Peyer's patch (tissue), 4 donors: ENCODE results near the gene PLIN4. TPM values are rescaled to one million over a fixed set of nuclear protein-coding genes. Genes with fewer than 3 reads are reported as not detected.

Experiments
- DNase-seq, 3 donors: peaks; one replicate each; pipeline ENCODE4 v3.0.0-alpha.2; 2017 to 2019
- H3K27ac ChIP-seq, 4 donors: fragments of 200-600 bp; sonication (generic); one replicate each; pipeline ENCODE4 v1.5.1; 2016 to 2019
- H3K27me3 ChIP-seq, 2 donors: fragments of 200-600 bp; sonication (generic); one replicate each; pipeline ENCODE4 v1.5.1; 2019
- H3K36me3 ChIP-seq, 3 donors: fragments of 200-600 bp; sonication (generic); one replicate each; pipeline ENCODE4 v1.5.1; 2016 to 2019
- H3K4me1 ChIP-seq, 4 donors: fragments of 200-600 bp; sonication (generic); one replicate each; pipeline ENCODE4 v1.5.1; 2016 to 2019
- H3K4me3 ChIP-seq, 4 donors: fragments of 200-600 bp; sonication (generic); 1 replicate in 3 of 4; 2 replicates in 1 of 4; pipeline ENCODE4 v1.5.1; 2016 to 2019; ENCODE audit warnings: mild to moderate bottlenecking in 1 of 4
- H3K9me3 ChIP-seq, 4 donors: fragments of 200-600 bp; sonication (generic); one replicate each; pipeline ENCODE4 v1.5.1; 2016 to 2019; ENCODE audit warnings: mild to moderate bottlenecking in 1 of 4
- CTCF ChIP-seq, 6 experiments: fragments of 450-650 bp in 4 of 6; fragments of 200-600 bp in 2 of 6; sonication (generic) in 1 of 6; IDR thresholded peaks; one replicate each; pipeline ENCODE4 v1.5.1; 2017 to 2019; ENCODE audit warnings: antibody characterized with exemption in 6 of 6, mild to moderate bottlenecking in 3 of 6, moderate library complexity in 1 of 6
- POLR2A ChIP-seq, 2 donors: fragments of 450-650 bp; IDR thresholded peaks; one replicate each; pipeline ENCODE4 v1.5.1; 2017; ENCODE audit warnings: antibody characterized with exemption in 2 of 2, mild to moderate bottlenecking in 2 of 2, moderate library complexity in 2 of 2
- total RNA-seq, 4 donors: library from RNA; depleted of rRNA; stranded (reverse); fragments of >200 nt; gene quantifications; one replicate each; pipeline ENCODE4 v1.1.0, GENCODE V29; 2016

PLIN4 gene
- total RNA-seq, 4 donors from 2014 or later, result 0.83 to 5.1 (median 2.3) TPM

- no peak for DNase-seq
- H3K9me3 ChIP-seq, result no peaks in the 10 kb centered on the region
- H3K27me3 ChIP-seq, result no peaks in the 10 kb centered on the region
- TF ChIP-seq POLR2A (IDR thresholded peaks at IDR 0.05) (no peak), CTCF (IDR thresholded peaks at IDR 0.05) (no peak)
- H3K36me3 ChIP-seq, result peaks cover 0 to 70% (median 0%) of the 10 kb centered on the region in 3 donors
- H3K4me3 ChIP-seq, result no peak overlapping the region
- H3K4me1 ChIP-seq, result no peaks in the 10 kb centered on the region
- no peak overlapping the region for H3K27ac ChIP-seq
Observed at GRCh38 chr19:4492337-4493103, 25.8 kb downstream of the PLIN4 start.

DNA sequence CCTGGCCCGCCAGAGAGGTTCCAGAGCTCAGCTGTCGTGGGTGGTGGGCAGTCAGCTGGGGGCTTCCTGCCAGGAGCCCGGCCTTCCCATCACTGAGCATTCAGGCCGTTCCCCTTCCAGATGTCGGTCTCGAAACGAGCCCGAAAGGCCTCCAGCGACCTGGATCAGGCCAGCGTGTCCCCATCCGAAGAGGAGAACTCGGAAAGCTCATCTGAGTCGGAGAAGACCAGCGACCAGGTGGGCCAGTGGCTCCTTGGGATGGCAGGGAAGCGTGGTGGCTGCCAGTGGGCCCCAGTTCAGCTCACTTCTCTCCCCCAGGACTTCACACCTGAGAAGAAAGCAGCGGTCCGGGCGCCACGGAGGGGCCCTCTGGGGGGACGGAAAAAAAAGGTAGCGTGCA is 26.8 kb downstream of the PLIN4 start:
- Histone ChIP-seq H3K27ac (no peak overlapping the region), H3K9me3 (no peaks in the 10 kb centered on the region), H3K4me3 (no peak overlapping the region), H3K36me3 (peaks cover 0 to 62% (median 0%) of the 10 kb centered on the region in 3 donors), H3K27me3 (no peaks in the 10 kb centered on the region), H3K4me1 (no peaks in the 10 kb centered on the region)
- TF ChIP-seq POLR2A (IDR thresholded peaks at IDR 0.05), result no peak
- TF ChIP-seq CTCF (IDR thresholded peaks at IDR 0.05), result no peak
- no peak for DNase-seq

GRCh38 chr19:4488496-4488895 is 29.8 kb downstream of the PLIN4 start:
- no peak for DNase-seq
- Histone ChIP-seq H3K4me1 (no peaks in the 10 kb centered on the region), H3K4me3 (no peak overlapping the region), H3K27me3 (no peaks in the 10 kb centered on the region), H3K27ac (no peak overlapping the region), H3K9me3 (no peaks in the 10 kb centered on the region), H3K36me3 (peaks cover 0 to 45% (median 0%) of the 10 kb centered on the region in 3 donors)
- no peak for TF ChIP-seq POLR2A (IDR thresholded peaks at IDR 0.05)
- TF ChIP-seq CTCF (IDR thresholded peaks at IDR 0.05), result no peak

DNA sequence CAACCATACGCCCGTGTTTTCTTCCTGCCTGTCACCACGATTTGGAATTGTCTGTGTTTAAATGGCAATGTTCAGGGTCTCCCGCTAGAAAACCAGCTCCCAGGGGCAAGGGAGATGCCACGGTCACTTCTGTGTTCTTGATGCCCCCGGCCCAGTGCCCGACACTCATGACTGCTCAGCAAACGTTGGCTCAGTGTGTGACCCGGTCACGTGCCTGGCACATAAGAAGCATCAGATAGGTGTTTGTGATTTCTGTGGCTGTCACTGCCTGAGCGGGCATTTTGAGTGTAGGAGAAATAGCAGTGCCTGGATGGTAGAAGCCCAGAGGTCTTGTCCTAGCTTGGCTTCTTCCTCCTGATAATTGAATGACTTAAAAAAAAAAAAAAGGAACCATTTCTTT is 30.7 kb downstream of the PLIN4 start:
- TF ChIP-seq CTCF (IDR thresholded peaks at IDR 0.05) (no peak), POLR2A (IDR thresholded peaks at IDR 0.05) (no peak)
- Histone ChIP-seq H3K4me3 (no peak overlapping the region), H3K36me3 (peaks cover 0 to 52% (median 0%) of the 10 kb centered on the region in 3 donors), H3K27ac (no peak overlapping the region), H3K4me1 (no peaks in the 10 kb centered on the region), H3K27me3 (no peaks in the 10 kb centered on the region), H3K9me3 (no peaks in the 10 kb centered on the region)
- no peak for DNase-seq

DNA sequence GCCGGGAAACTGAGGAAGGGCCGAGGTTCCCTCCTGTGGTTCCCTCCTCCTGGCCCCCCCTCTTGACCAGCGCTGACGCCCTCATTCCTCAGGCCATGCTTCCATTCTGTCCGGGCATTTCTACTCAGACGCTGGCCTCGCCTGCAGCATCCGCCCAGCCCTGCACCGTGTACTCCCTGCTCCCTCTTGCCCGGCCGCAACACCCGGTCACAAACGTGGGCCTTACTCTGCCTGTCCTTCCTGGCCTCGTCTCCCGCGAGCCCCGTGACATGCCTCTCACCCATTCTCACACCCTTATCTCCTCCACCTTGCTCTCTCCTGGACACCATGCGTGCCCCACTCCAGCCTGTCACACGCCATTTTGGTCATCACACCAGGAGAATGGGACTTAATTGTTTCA is 34.9 kb downstream of the PLIN4 start:
- DNase-seq, result no peak
- Histone ChIP-seq H3K36me3 (peaks cover 0 to 28% (median 0%) of the 10 kb centered on the region in 3 donors), H3K9me3 (no peaks in the 10 kb centered on the region), H3K27ac (no peak overlapping the region), H3K4me1 (no peaks in the 10 kb centered on the region), H3K27me3 (no peaks in the 10 kb centered on the region), H3K4me3 (no peak overlapping the region)
- TF ChIP-seq POLR2A (IDR thresholded peaks at IDR 0.05) (no peak), CTCF (IDR thresholded peaks at IDR 0.05) (no peak)
